DMS79 (cell line): ENCODE measurements around the gene FMN1.

Source experiments
- DNase-seq: peaks from one replicate; lab custom pipeline; 2025; lab: John Stamatoyannopoulos, UW

FMN1 gene

DNA sequence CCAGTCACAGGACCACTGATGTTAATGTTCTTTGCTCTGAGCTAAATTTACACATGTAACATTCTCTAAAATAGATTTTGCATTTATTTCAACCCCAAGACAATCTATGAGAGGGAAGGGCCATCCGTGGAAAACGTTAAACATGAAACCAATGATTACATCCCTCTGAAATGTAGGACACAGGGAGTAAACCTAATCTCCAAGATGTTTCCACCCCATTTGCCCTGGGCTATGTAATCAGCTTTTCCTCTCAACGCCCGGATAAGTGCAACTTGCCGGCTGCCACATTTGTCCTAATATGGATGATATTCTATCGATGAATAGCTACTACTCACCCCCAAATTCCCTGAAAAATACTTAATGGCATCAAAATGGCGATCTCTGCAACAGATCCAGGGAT lies 6.4 kb upstream of the FMN1 start:
- DNase-seq, result no peak

GRCh38 chr15:33200444-33200843 lies 5.9 kb upstream of the FMN1 start:
- DNase-seq, result no peak

GRCh38 chr15:33198541-33198940 lies 4.0 kb upstream of the FMN1 start:
- no peak for DNase-seq

GRCh38 chr15:33197636-33198035 lies 3.1 kb upstream of the FMN1 start:
- DNase-seq, result no peak

DNA sequence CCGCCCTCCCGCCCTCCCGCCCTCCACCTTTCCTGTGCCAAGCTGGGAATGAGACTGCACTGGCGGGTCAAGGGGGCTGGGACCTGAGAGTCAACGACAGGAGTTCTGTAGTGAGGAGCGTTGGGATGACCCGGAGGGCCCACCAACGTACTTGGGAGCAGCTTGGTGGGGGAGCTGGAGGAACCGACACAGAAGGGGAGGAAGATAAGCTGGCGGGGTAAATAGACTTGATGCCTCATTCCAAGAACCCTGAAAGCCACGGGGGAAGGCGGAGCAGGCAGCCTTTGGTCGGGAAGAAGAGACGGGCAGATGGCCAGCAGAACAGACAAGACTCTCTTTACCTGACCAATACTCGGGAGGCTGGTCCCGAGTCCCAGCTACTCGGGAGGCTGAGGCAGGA lies 277 bp downstream of the FMN1 start:
- DNase-seq, result no peak

DNA sequence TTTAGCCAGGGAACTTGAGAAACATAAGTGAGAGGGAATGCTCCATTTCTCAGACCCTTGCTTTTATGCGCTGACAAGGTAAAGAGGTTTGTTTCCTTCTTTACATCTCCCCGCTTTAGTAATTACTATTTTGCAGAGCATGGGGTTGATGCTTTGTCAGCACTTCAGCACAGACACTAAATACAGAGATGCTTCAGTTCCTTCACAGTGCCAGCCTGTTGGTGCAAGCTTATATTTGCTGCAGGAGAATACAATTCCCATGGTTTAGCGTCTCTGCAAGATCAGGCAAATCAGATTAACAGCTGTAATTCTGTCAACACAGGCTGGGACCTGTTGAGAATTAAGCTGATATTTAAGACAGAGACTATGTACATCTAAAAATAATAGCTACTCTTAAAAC lies 2.9 kb downstream of the FMN1 start:
- no peak for DNase-seq

GRCh38 chr15:33190539-33190938 lies 4.0 kb downstream of the FMN1 start:
- DNase-seq, result no peak

DNA sequence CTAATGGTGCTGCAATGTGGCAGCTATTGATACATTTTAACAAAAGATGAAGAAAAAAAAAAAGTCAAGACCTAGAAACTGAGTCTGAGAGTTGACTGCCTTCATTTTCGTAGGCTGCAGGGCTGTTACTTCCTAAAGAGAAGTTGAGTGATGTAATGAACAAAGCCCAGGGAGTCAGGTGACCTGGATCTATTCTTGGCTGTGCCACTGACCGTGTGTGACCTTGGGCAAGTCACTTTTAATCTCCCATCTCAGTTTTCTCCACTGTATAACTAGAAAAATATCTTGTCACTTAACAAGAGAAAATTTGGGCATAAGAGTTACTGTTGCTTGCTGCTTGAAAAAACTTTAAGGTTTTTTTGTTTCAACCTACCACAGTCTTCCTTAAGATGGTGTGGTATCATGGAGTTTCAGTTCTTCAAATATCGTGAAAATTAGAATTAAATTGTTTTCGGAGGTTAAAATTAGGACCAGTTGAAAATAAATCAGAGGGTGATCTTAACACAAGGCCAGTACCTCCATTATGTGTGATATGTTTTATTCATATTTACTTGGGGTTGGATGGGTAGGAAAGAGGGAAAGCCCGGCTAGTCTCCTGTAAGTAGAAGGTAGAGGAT lies 5.8 kb downstream of the FMN1 start:
- no peak for DNase-seq

- DNase-seq, result no peak
Observed at GRCh38 chr15:33188159-33188558, 6.4 kb downstream of the FMN1 start.

DNA sequence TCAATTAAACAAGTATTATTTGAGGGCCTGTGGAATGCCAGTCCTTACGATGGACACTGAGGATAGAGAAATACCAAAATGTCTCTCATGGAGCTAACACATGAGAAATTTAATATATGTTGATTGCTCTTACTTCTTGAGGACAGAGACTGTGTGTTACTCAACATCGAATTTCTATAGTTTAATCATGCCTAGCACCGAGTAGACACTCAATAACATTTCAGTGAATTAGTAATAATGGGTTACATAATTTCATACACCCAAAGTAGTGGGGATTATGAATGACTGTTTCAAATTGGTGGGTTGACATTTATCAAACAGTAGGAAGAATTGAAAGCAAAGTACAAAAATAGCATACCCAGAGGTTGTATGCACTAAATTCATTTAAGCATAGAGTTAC lies 11.2 kb downstream of the FMN1 start:
- no peak for DNase-seq

GRCh38 chr15:33182926-33183325 lies 11.6 kb downstream of the FMN1 start:
- DNase-seq, result no peak

DNA sequence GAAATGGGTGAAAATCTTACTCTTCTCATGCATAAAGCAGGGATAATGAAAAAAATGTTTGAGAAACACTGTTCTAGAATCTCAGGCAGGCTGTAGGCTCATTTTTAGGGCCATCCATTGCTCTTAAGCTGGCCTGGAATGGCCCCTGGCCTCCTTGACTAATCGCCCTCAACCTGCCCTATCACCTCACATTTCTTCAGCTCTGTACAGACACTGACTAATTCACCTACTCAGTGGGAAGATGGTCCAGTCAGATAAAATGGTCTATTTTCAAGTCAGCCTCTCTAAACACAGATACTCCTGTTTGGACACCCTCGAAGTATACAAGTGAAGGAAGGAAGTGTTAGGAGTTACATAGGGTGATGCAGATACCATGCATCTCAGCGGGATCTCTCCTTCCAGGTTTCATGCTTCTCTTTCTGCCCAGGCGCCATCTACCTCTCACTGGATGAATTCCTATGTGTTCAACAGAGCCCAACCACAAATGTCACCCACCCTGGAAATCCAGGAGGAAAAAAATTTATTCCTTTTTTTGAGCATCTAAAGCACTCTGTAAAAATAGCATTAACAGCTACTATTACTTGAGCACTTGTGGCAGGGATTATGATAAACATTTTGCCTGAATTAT lies 12.1 kb downstream of the FMN1 start:
- no peak for DNase-seq

DNA sequence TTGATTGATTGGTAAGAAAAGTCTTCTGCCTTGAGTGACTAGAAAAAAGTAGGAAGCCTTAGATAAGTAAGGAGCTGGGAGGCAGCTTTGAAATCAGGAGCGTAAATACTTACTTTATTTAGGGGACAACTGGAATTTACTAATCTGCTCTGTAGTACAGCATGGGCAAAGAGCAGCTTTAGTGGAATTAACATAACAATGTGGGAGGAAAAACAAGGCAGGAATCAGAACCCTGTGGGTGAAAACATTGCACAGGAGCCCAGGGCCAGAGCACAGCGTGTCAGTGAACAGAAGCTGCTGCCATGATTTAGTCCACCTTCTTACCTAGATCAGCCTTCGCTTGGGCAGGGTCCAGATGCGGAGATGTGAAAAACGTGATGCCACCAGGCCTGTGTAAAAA lies 14.6 kb downstream of the FMN1 start:
- no peak for DNase-seq

- DNase-seq, result no peak
Observed at GRCh38 chr15:33171202-33171601, 23.3 kb downstream of the FMN1 start.

DNA sequence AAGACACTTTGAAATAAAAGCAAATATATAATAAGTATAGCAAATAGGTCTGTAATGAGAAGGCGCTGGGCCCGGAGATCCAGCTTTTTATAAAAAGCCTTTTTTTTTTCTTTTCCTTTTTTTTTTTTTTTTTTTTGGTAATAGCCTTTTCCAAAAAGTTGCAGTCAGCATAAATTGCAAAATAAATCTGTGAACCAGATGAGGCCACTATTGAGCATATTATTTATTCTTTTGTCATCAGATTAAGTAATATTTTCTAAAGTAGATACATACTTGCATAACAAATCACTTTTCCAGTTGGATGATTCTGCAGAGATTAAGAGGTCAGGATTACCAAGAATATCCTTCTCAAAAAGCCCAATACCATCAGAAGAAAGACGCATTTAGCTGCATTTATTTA lies 24.9 kb downstream of the FMN1 start:
- DNase-seq, result no peak

DNA sequence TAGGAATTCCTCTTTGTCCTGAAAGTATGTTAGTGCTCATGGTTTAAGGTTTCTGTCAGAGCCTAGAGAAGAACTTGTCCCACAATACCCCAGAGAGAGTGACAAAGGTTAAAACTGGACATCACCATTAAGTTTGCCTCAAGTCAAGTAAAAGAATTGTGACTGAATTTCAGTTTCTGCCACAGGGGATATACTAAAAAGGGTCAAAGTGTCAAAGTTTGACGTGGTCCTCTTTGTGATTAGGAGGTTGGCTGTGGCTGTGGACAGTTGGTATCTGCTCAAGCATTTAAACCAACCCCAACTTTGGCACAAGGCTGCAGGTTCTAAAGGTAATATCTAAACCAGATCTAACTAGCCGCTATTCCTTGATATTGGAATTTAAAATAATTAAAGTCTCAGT lies 26.1 kb downstream of the FMN1 start:
- DNase-seq, result no peak

DNA sequence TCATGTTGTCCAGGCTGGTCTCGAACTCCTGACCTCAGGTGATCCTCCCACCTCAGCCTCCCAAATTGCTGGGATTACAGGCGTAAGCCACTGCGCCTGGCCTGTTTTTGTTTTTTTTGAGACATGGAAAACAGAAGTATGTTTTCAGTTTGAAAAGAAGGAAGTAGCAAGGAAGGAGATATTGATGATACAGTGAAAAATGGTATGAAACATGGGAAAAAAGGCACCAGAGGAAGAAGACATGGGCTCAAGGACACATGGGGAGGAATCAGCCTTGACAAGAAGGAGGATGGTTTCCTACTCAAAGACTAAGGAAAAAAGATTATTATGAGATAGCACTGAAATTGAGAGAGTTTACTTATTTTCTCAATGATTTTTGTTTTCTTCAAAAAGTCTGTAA lies 30.7 kb downstream of the FMN1 start:
- no peak for DNase-seq

- DNase-seq, result no peak
Observed at GRCh38 chr15:33161209-33161608, 33.3 kb downstream of the FMN1 start.

- no peak for DNase-seq
Observed at GRCh38 chr15:33160581-33161165, 33.8 kb downstream of the FMN1 start.

GRCh38 chr15:33159726-33160453 lies 34.6 kb downstream of the FMN1 start:
- DNase-seq, result no peak

GRCh38 chr15:33158366-33158765 lies 36.1 kb downstream of the FMN1 start:
- DNase-seq, result no peak

- no peak for DNase-seq
Observed at GRCh38 chr15:33157371-33158037, 37.0 kb downstream of the FMN1 start.
